ENCODE measurements around the gene ZBTB16.

- TF ChIP-seq EZH2 (IDR thresholded peaks at IDR 0.05; ENCODE audit: borderline replicate concordance, low read depth, low read length, severe bottlenecking) (no peak), CTCF (IDR thresholded peaks at IDR 0.05; ENCODE audit: borderline replicate concordance, extremely low read depth, low read length, poor library complexity, severe bottlenecking) (no peak)
These were observed 23.3 kb downstream of the ZBTB16 start for GRCh38 chr11:114082767-114083181.

Measured in DND-41 (cell line).